Anterior cingulate cortex (tissue), 58 donors: ENCODE data around the gene PACSIN2.
"Not testable (repeated sequence)": the region's sequence is repeated elsewhere in the genome, so short reads cannot be mapped to it uniquely, and the experiment has no call there.

Experiments
- DNase-seq, 58 donors: peaks; one replicate each; lab custom pipeline; 2025; lab: John Stamatoyannopoulos, UW

PACSIN2 gene

GRCh38 chr22:43014869-43015676 is at the start of gene PACSIN2:
Gene PACSIN2 (minus strand): TSS chr22:43015149. CDS start chr22:42912080, 103,069 bp downstream.
- peak; percentile 82 to 99 (median 98) for DNase-seq

- peak in 2 of 58 donors; percentile 8 to 40 for DNase-seq
Observed at GRCh38 chr22:43060183-43060582, 45.2 kb upstream of the PACSIN2 start.

- DNase-seq, result no peak
Observed at GRCh38 chr22:43057641-43058040, 42.7 kb upstream of the PACSIN2 start.

- no peak for DNase-seq
Observed at GRCh38 chr22:43053176-43053575, 38.2 kb upstream of the PACSIN2 start.

GRCh38 chr22:43050995-43051394 is 36.0 kb upstream of the PACSIN2 start:
- DNase-seq, result no peak

- no peak for DNase-seq
Observed at GRCh38 chr22:43047605-43048004, 32.7 kb upstream of the PACSIN2 start.

GRCh38 chr22:43044290-43044712 is 29.4 kb upstream of the PACSIN2 start:
- DNase-seq, result no peak

- DNase-seq, result peak in 2 of 58 donors; percentile 1 to 35
Observed at GRCh38 chr22:43042101-43042780, 27.3 kb upstream of the PACSIN2 start.

GRCh38 chr22:43039800-43040199 is 24.9 kb upstream of the PACSIN2 start:
- no peak for DNase-seq

GRCh38 chr22:43038325-43038724 is 23.4 kb upstream of the PACSIN2 start:
- DNase-seq, result no peak

GRCh38 chr22:43036282-43036829 is 21.4 kb upstream of the PACSIN2 start:
- DNase-seq, result peak in 1 of 58 donors; percentile 7

- no peak for DNase-seq
Observed at GRCh38 chr22:43035250-43035649, 20.3 kb upstream of the PACSIN2 start.

GRCh38 chr22:43031617-43032016 is 16.7 kb upstream of the PACSIN2 start:
- DNase-seq, result no peak

- DNase-seq, result no peak
Observed at GRCh38 chr22:43018615-43019014, 3.7 kb upstream of the PACSIN2 start.

- DNase-seq, result no peak
Observed at GRCh38 chr22:43017525-43018460, 2.8 kb upstream of the PACSIN2 start.

- not testable (repeated sequence) for DNase-seq
Observed at GRCh38 chr22:43016150-43016549, 1.2 kb upstream of the PACSIN2 start.

- no peak for DNase-seq
Observed at GRCh38 chr22:43015677-43016042, 711 bp upstream of the PACSIN2 start.

- peak in 10 of 58 donors; percentile 23 to 52 (median 28) for DNase-seq
Observed at GRCh38 chr22:43014316-43014868, 557 bp downstream of the PACSIN2 start.

GRCh38 chr22:43013355-43014315 is 1.3 kb downstream of the PACSIN2 start:
- no peak for DNase-seq
